HCT116 (cell line): ENCODE data around the gene SYNE3. TPM values are rescaled to one million over a fixed set of nuclear protein-coding genes. Genes with fewer than 3 reads are reported as not detected.

Experiments
- ATAC-seq: fragments of 200-7000 bp; cut with Tn5 transposase; 2 replicates; pipeline ENCODE4 v1.9.1; 2020; ENCODE audit warnings: mild to moderate bottlenecking, moderate library complexity
- BruUV-seq: library from RNA; stranded (reverse); fragments of 400-500 nt; replicated peaks from 2 replicates; lab custom pipeline; 2021; lab: Mats Ljungman, UMichigan
- CTCF ChIA-PET: fragments of 300-600 bp; sonication (Branson Sonifier 250); formaldehyde crosslinking; loops from one replicate; lab custom pipeline; 2021; ENCODE audit warnings: antibody characterized with exemption; lab: Charles Lee
- POLR2A ChIA-PET: fragments of 300-600, 350-600 bp; sonication (Branson Sonifier 250); formaldehyde crosslinking; loops from one replicate; lab custom pipeline; 2021; ENCODE audit warnings: antibody characterized with exemption; lab: Charles Lee
- RAD21 ChIA-PET, 2 experiments: fragments of 300-600 bp; sonication (Branson Sonifier 250); formaldehyde crosslinking; loops; one replicate each; lab custom pipeline; 2023; ENCODE audit warnings: low total read pairs in 2 of 2; ENCODE audit not compliant: uncharacterized antibody in 2 of 2, unreplicated experiment in 2 of 2, low non-redundant PET in 1 of 2; lab: Charles Lee
- DNase-seq: peaks from one replicate; pipeline ENCODE4 v3.0.0-alpha.2; 2010; ENCODE audit warnings: low read depth, low spot score
- H2AFZ ChIP-seq: fragments of 200-600 bp; shearing (Covaris generic), sonication (generic); 2 replicates; pipeline ENCODE4 v1.6.1; 2017; ENCODE audit warnings: low read depth, mixed run types, mixed read lengths, antibody characterized with exemption, low read length; ENCODE audit not compliant: poor library complexity, severe bottlenecking
- H3K27ac ChIP-seq: 2 replicates; pipeline ENCODE4 v1.5.1; 2012; ENCODE audit warnings: low read depth, low read length
- H3K27me3 ChIP-seq: fragments of 200-600 bp; sonication (generic); 2 replicates; pipeline ENCODE4 v1.6.1; 2016; ENCODE audit warnings: mixed run types, low read length, mixed read lengths; ENCODE audit not compliant: insufficient read depth
- H3K36me3 ChIP-seq, 2 experiments: fragments of 200-500 bp in 1 of 2; fragments of 200-600 bp in 1 of 2; sonication (Bioruptor generic) in 1 of 2; sonication (generic) in 1 of 2; 2 replicates each; pipeline versions ENCODE4 v1.5.1 to v1.6.1; 2014 to 2016; ENCODE audit warnings: low read length in 2 of 2, inconsistent platforms in 1 of 2, mixed read lengths in 1 of 2, mixed run types in 1 of 2; ENCODE audit not compliant: insufficient read depth in 2 of 2, control insufficient read depth in 1 of 2
- H3K4me1 ChIP-seq, 2 experiments: fragments of 200-600 bp in 1 of 2; sonication (generic) in 1 of 2; 2 replicates each; pipeline versions ENCODE4 v1.5.1 to v1.6.1; 2012 to 2017; ENCODE audit warnings: low read length in 2 of 2, inconsistent platforms in 1 of 2, mild to moderate bottlenecking in 1 of 2, mixed read lengths in 1 of 2, mixed run types in 1 of 2, moderate library complexity in 1 of 2; ENCODE audit not compliant: insufficient read depth in 2 of 2, control insufficient read depth in 1 of 2
- H3K4me2 ChIP-seq: fragments of 200-600 bp; sonication (generic); 2 replicates; pipeline ENCODE4 v1.6.1; 2017; ENCODE audit warnings: mixed run types, low read length, mixed read lengths
- H3K4me3 ChIP-seq, 2 experiments: fragments of 200-600 bp in 1 of 2; sonication (generic) in 1 of 2; replicated peaks in 1 of 2; 2 replicates each; pipeline ENCODE4 v1.5.1; 2011 to 2016; ENCODE audit warnings: low read length in 2 of 2, control low read depth in 1 of 2, low read depth in 1 of 2, mild to moderate bottlenecking in 1 of 2, mixed read lengths in 1 of 2, mixed run types in 1 of 2
- H3K79me2 ChIP-seq: fragments of 200-600 bp; sonication (generic); 2 replicates; pipeline ENCODE4 v1.6.1; 2017; ENCODE audit warnings: mild to moderate bottlenecking, mixed run types, low read length, moderate library complexity, mixed read lengths; ENCODE audit not compliant: insufficient read depth
- H3K9ac ChIP-seq: fragments of 200-600 bp; sonication (generic); 2 replicates; pipeline ENCODE4 v1.6.1; 2016; ENCODE audit warnings: low read length, mixed read lengths
- H3K9me2 ChIP-seq: fragments of 200-600 bp; sonication (generic), shearing (Covaris generic); 2 replicates; pipeline ENCODE4 v1.6.1; 2017; ENCODE audit warnings: mixed run types, mild to moderate bottlenecking, moderate library complexity; ENCODE audit not compliant: insufficient read depth
- H3K9me3 ChIP-seq, 2 experiments: fragments of 200-500 bp in 1 of 2; fragments of 200-600 bp in 1 of 2; sonication (Bioruptor generic) in 1 of 2; sonication (generic) in 1 of 2; 2 replicates each; pipeline ENCODE4 v1.6.1; 2014 to 2017; ENCODE audit warnings: low read length in 2 of 2, mixed read lengths in 2 of 2, inconsistent platforms in 1 of 2, low read depth in 1 of 2, mild to moderate bottlenecking in 1 of 2, mixed run types in 1 of 2, moderate library complexity in 1 of 2; ENCODE audit not compliant: control insufficient read depth in 1 of 2, insufficient read depth in 1 of 2
- H4K20me1 ChIP-seq: fragments of 200-600 bp; sonication (generic), shearing (Covaris generic); 2 replicates; pipeline ENCODE4 v1.6.1; 2017; ENCODE audit warnings: mixed run types, mild to moderate bottlenecking, moderate library complexity; ENCODE audit not compliant: insufficient read depth
- CEBPB ChIP-seq: IDR thresholded peaks from 2 replicates; pipeline ENCODE4 v1.6.1; 2012; ENCODE audit warnings: low read depth
- ELF1 ChIP-seq: IDR thresholded peaks from 2 replicates; pipeline ENCODE4 v1.6.1; 2012; ENCODE audit warnings: low read depth, borderline replicate concordance
- POLR2A ChIP-seq: IDR thresholded peaks from 2 replicates; pipeline ENCODE4 v1.7.0; 2011; ENCODE audit warnings: borderline replicate concordance; ENCODE audit not compliant: insufficient read depth, insufficient read length; ENCODE audit errors: extremely low read depth
- POLR2AphosphoS5 ChIP-seq: IDR thresholded peaks from 2 replicates; pipeline ENCODE4 v1.6.1; 2011; ENCODE audit warnings: mild to moderate bottlenecking, low read depth, low read length, moderate library complexity
- SIN3A ChIP-seq: IDR thresholded peaks from 2 replicates; pipeline ENCODE4 v1.6.1; 2012; ENCODE audit warnings: low read depth
- SRF ChIP-seq: IDR thresholded peaks from 2 replicates; pipeline ENCODE4 v1.6.1; 2012; ENCODE audit warnings: low read depth
- TCF7L2 ChIP-seq: IDR thresholded peaks from 2 replicates; pipeline ENCODE4 v1.7.0; 2011; ENCODE audit warnings: borderline replicate concordance, inconsistent platforms; ENCODE audit not compliant: insufficient read depth, insufficient read length; ENCODE audit errors: extremely low read depth
- YY1 ChIP-seq: IDR thresholded peaks from 2 replicates; pipeline ENCODE4 v1.6.1; 2011; ENCODE audit warnings: low read length, low read depth, moderate library complexity, mild to moderate bottlenecking; ENCODE audit not compliant: insufficient replicate concordance; ENCODE audit errors: extremely low read depth
- intact Hi-C: fragments of 100-400 bp; cut with micrococcal nuclease; formaldehyde crosslinking; loops from 2 replicates; pipeline ENCODE4 v1.10.0; 2022
- total RNA-seq: library from RNA; stranded (reverse); gene quantifications from one replicate; pipeline ENCODE4 v1.2.1, GENCODE V29; 2021; ENCODE audit not compliant: unreplicated experiment
- TF ChIP-seq, protein P1 (sequence below): IDR thresholded peaks from 2 replicates; pipeline ENCODE4 v1.6.1; 2012
- TF ChIP-seq, protein P2 (sequence below): IDR thresholded peaks from 2 replicates; pipeline ENCODE4 v1.6.1; 2012; ENCODE audit warnings: low read depth
- TF ChIP-seq, protein P3 (sequence below): IDR thresholded peaks from 2 replicates; pipeline ENCODE4 v1.6.1; 2012

The SYNE3 gene
- total RNA-seq, 1 experiment from 2014 or later = 3.6 TPM

GRCh38 chr14:95495076-95495475 lies 21.4 kb downstream of the SYNE3 start:
- Histone ChIP-seq H3K9me2 (no peaks in the 10 kb centered on the region), H3K4me2 (no peak overlapping the region), H3K4me3 (no peak overlapping the region), H3K4me1 (peaks cover 0 to 10% of the 10 kb centered on the region in 2 experiments; a peak in 1 of 4 replicates), H2AFZ (no peak overlapping the region), H3K79me2 (no peaks in the 10 kb centered on the region), H3K36me3 (no peaks in the 10 kb centered on the region)
- CTCF ChIA-PET = no interaction called here
- BruUV-seq = no TSS peak
- no peak for DNase-seq
- POLR2A ChIA-PET = no interaction called here
- TF ChIP-seq, protein P1, sequence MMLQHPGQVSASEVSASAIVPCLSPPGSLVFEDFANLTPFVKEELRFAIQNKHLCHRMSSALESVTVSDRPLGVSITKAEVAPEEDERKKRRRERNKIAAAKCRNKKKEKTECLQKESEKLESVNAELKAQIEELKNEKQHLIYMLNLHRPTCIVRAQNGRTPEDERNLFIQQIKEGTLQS = no peak
- TF ChIP-seq CEBPB = no peak
- no peak for TF ChIP-seq SIN3A
- TF ChIP-seq, protein P2, sequence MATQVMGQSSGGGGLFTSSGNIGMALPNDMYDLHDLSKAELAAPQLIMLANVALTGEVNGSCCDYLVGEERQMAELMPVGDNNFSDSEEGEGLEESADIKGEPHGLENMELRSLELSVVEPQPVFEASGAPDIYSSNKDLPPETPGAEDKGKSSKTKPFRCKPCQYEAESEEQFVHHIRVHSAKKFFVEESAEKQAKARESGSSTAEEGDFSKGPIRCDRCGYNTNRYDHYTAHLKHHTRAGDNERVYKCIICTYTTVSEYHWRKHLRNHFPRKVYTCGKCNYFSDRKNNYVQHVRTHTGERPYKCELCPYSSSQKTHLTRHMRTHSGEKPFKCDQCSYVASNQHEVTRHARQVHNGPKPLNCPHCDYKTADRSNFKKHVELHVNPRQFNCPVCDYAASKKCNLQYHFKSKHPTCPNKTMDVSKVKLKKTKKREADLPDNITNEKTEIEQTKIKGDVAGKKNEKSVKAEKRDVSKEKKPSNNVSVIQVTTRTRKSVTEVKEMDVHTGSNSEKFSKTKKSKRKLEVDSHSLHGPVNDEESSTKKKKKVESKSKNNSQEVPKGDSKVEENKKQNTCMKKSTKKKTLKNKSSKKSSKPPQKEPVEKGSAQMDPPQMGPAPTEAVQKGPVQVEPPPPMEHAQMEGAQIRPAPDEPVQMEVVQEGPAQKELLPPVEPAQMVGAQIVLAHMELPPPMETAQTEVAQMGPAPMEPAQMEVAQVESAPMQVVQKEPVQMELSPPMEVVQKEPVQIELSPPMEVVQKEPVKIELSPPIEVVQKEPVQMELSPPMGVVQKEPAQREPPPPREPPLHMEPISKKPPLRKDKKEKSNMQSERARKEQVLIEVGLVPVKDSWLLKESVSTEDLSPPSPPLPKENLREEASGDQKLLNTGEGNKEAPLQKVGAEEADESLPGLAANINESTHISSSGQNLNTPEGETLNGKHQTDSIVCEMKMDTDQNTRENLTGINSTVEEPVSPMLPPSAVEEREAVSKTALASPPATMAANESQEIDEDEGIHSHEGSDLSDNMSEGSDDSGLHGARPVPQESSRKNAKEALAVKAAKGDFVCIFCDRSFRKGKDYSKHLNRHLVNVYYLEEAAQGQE = no peak
- TF ChIP-seq SRF = no peak
- TF ChIP-seq YY1 = no peak
- no peak for TF ChIP-seq TCF7L2
- TF ChIP-seq, protein P3, sequence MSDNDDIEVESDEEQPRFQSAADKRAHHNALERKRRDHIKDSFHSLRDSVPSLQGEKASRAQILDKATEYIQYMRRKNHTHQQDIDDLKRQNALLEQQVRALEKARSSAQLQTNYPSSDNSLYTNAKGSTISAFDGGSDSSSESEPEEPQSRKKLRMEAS = no peak
- no peak for TF ChIP-seq POLR2AphosphoS5
- TF ChIP-seq ELF1 = no peak
- TF ChIP-seq POLR2A = no peak
- TF ChIP-seq, all 23 proteins: peak for 0
- Histone ChIP-seq H3K27me3 (no peaks in the 10 kb centered on the region), H3K9me3 (no peaks in the 10 kb centered on the region), H4K20me1 (no peaks in the 10 kb centered on the region), H3K9ac (no peak overlapping the region), H3K27ac (no peak overlapping the region)
- intact Hi-C loops = no loop called here
- RAD21 ChIA-PET = no interaction called here
- ATAC-seq = no peak
